Activated CD4-positive, CD25-positive, alpha-beta regulatory T cell (primary cell): ENCODE data around the gene TTC6.

Experiments
- DNase-seq, 4 experiments: peaks; one replicate each; lab custom pipeline; 2025; lab: John Stamatoyannopoulos, UW

TTC6 gene

DNA sequence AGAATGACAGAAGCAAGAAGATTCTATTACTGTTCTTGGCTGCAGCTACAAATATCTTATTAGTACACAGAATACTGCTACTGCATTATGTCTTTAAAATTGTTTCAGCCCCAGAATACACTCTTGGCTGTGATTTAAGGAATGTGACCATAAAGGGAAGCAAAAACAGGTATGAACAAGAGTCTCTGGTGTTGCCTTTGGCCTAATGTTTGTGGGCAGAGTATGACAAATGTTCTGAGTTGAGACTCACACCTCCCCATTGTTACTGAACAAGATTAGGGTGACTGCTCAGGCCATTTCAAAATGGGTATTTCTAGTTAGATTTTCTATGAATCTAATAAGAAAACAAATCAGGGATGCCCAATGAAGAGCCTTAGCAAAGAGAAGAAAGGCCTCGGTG is 28.5 kb downstream of the TTC6 start:
- DNase-seq = no peak

DNA sequence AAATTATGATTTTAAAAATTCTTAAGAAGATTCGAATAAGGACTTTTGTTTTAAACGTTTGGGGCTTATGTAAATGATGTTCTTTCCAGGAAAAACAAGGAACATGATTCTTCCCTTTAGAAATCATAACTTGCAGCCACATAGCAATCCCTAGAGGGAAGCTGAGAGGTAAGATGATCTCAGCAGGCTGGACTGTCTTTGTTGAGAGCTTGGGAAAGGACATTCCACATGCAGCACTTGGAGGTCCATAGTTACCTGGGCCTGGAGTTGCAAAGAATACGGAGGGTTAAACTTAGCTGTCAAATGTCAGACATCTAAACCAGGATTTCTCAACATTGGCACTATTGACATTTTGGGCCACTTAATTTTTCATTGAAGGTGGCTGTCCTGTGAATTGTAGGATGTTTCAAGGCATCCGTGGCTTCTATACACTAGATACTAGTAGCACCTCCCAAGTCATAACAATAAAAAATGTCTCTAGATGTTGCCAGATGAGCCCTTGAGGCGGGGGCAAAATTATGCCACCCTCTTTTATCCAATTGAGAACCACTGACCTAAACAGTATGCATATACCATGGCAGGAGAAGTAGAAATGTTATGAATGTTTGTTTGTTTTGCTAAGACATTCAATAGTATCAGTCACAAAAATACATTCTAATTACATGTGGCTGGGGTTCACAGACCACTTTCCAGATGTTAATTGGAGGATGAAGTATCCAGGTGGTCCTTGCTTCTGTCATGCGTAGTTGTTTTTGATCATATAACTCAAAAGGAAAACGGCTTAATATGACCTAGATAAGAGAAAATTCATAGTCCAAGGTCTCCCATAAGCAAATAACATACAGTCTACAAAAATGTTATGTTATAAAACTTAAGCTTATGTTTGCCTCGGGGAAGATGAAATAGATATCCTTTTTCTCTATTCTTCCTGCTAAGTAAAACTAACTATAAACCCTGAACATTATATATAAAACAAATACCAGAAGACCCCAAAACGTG is 30.5 kb downstream of the TTC6 start:
- DNase-seq = no peak

DNA sequence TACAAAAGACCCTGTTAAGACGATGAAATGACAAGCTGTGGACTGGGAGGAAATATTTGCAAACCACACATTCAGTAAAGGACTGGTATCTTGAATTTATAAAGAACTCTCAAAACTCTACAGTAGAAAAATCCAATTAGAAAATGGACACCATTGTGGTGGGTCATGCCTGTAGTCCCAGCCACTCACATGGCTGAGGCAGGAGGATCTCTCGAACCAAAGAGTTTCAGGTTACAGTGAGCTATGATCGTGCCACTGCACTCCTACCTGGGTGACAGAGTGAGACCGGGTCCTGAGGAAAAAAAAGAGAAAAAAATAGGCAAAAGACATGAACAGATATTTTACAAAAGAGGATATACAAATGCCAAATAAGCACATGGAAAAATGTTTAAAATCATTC is 41.9 kb downstream of the TTC6 start:
- no peak for DNase-seq

DNA sequence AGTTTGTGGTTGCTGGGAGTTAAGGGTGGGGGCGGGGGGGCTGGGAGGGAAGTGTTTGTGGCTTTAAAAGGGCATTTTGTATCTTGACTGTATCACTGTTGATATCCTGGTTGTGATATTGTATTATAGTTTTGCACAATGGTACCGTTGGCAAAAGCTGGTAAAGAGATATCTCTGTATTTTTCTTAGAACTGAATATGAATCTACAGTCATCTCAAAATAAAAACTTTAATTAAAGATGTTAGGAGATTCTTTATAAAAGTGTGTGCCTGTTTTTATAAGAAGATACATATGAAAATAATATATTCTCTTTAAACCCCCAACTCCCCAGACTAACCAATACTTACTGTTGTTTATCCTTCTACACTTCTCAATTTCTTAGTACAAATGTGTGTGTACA is 43.2 kb downstream of the TTC6 start:
- DNase-seq = no peak

DNA sequence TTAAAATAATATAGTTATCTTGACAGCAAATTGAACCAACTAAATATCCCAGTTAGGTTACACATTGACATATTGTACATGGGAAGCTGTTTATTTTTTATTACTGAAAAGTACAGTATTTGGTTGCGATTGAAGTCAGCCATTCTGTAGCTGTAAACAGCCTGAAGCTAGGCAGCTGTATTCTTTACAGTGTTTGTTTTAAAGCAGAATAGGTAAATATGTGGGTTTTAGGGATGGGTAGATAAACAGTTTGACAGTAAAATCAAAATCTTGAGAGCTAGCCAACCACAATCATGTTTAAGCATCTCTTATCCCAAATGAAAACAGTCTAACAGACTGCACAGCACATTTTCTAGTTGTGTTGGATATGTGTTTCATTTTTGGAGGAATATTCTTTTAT is 45.7 kb downstream of the TTC6 start:
- no peak for DNase-seq

DNA sequence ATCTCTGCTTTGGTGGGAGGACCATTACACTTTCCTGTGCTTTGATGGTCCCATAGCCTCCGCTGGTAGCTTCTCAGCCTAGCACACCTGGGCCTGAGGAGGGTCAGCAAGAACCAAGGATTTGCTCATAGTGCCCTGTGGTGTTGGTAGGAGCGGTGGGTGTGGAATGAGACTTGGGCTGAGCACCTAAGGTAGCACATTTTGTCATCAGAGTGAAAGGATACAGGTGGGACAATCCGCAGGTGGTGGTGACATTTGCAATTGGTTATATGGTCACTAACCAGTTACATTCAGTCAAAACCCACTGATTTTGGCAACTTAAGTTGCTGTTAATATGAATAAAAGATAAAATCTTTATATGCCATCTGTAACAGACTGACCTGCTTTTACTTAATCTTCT is 46.7 kb downstream of the TTC6 start:
- no peak for DNase-seq

DNA sequence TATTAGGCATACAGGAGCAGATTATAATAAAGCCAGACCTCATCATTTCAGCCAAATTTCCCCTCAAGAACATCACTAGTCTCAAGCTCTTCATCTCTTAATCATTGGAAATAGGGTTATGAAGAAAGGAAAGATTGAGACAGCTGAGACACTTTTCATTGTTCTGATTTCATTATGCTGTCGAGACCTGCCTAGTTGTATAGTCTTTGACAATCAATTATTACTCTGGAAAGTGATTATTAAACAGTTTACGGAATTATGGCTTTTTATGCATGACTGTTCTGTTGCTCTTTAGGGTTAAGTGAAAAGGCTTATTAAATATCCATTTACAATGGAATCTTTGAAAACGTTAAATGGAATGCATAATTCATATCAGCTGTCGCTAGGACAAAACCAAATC is 48.3 kb downstream of the TTC6 start:
- DNase-seq = no peak
